ENCODE data around the gene POTEH.
"Not testable (repeated sequence)": the region's sequence is repeated elsewhere in the genome, so short reads cannot be mapped to it uniquely, and the experiment has no call there.

DNA sequence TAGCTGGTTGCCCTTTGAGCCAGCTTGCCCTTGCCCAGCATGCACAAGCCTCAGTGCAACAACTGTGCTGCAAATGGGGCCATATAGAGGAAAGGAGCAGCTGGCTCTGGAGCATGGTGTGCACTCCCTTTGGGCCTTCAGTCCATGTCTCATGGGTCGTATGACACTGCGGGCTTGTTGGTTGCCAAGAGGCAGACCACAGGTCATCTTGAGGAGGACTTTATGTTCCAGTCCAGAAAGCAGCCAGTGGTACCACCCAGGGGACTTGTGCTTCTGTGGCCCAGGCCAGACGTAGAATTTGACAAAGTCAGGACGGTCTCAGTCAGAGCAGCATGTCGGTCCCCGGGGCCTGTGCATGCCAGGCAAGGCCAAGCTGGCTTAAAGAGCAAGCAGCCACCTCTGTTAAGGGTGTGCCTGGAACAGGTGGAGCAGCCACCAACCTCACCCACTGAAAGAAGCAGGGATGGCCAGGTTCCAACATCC is 49.1 kb downstream of the POTEH start:
- TF ChIP-seq, protein P1, sequence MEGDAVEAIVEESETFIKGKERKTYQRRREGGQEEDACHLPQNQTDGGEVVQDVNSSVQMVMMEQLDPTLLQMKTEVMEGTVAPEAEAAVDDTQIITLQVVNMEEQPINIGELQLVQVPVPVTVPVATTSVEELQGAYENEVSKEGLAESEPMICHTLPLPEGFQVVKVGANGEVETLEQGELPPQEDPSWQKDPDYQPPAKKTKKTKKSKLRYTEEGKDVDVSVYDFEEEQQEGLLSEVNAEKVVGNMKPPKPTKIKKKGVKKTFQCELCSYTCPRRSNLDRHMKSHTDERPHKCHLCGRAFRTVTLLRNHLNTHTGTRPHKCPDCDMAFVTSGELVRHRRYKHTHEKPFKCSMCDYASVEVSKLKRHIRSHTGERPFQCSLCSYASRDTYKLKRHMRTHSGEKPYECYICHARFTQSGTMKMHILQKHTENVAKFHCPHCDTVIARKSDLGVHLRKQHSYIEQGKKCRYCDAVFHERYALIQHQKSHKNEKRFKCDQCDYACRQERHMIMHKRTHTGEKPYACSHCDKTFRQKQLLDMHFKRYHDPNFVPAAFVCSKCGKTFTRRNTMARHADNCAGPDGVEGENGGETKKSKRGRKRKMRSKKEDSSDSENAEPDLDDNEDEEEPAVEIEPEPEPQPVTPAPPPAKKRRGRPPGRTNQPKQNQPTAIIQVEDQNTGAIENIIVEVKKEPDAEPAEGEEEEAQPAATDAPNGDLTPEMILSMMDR (IDR thresholded peaks at IDR 0.05), result not testable (repeated sequence)
- not testable (repeated sequence) for TF ChIP-seq POLR2A, POLR2AphosphoS5 (IDR thresholded peaks at IDR 0.05)
